HG03575 (cell line): ENCODE data around the gene SPP1.

ENCODE experiments used
- ATAC-seq: cut with Tn5 transposase; IDR thresholded peaks from one replicate; pipeline ENCODE4 v1.9.1; 2021; ENCODE audit not compliant: unreplicated experiment, insufficient number of reproducible peaks, low FRiP score; ENCODE audit errors: extremely low read depth

SPP1 gene

GRCh38 chr4:87950493-87950892 is 25.0 kb upstream of the SPP1 start:
- no peak for ATAC-seq

- ATAC-seq = no peak
Observed at GRCh38 chr4:87950936-87951511, 24.5 kb upstream of the SPP1 start.

- no peak for ATAC-seq
Observed at GRCh38 chr4:87953826-87954225, 21.7 kb upstream of the SPP1 start.

- ATAC-seq = no peak
Observed at GRCh38 chr4:87956501-87956900, 19.0 kb upstream of the SPP1 start.

- no peak for ATAC-seq
Observed at GRCh38 chr4:87957061-87957460, 18.5 kb upstream of the SPP1 start.

GRCh38 chr4:87961993-87962392 is 13.5 kb upstream of the SPP1 start:
- no peak for ATAC-seq

- ATAC-seq = no peak
Observed at GRCh38 chr4:87962398-87963146, 12.9 kb upstream of the SPP1 start.

- ATAC-seq = no peak
Observed at GRCh38 chr4:87965501-87965975, 10.0 kb upstream of the SPP1 start.

GRCh38 chr4:87966095-87966496 is 9.4 kb upstream of the SPP1 start:
- ATAC-seq = no peak

GRCh38 chr4:87967193-87967592 is 8.3 kb upstream of the SPP1 start:
- ATAC-seq = no peak

GRCh38 chr4:87970121-87970520 is 5.4 kb upstream of the SPP1 start:
- ATAC-seq = no peak

- no peak for ATAC-seq
Observed at GRCh38 chr4:87971866-87972265, 3.6 kb upstream of the SPP1 start.

- ATAC-seq = no peak
Observed at GRCh38 chr4:87973283-87974169, 2.0 kb upstream of the SPP1 start.

GRCh38 chr4:87974856-87975462 is 555 bp upstream of the SPP1 start:
- ATAC-seq = no peak

GRCh38 chr4:87977521-87978278 is 2.2 kb downstream of the SPP1 start:
- ATAC-seq = no peak

GRCh38 chr4:87978681-87979080 is 3.2 kb downstream of the SPP1 start:
- ATAC-seq = no peak

GRCh38 chr4:87979810-87980209 is 4.3 kb downstream of the SPP1 start:
- no peak for ATAC-seq

- ATAC-seq = no peak
Observed at GRCh38 chr4:87981486-87981885, 6.0 kb downstream of the SPP1 start.

- no peak for ATAC-seq
Observed at GRCh38 chr4:87982036-87982435, 6.5 kb downstream of the SPP1 start.
